GDM1 (cell line): Measurements from ENCODE around the gene RELL2.
A peak's percentile ranks its signal among the peaks of the same experiment; 100 is the strongest.
"Not testable (repeated sequence)": the region's sequence is repeated elsewhere in the genome, so short reads cannot be mapped to it uniquely, and the experiment has no call there.

Experiments used
- DNase-seq: peaks from one replicate; lab custom pipeline; 2025; lab: John Stamatoyannopoulos, UW

Gene RELL2

GRCh38 chr5:141636413-141637122, at the start of gene RELL2, which contains the start of gene HDAC3:
Gene RELL2 (plus strand): TSS chr5:141636997. CDS start chr5:141638226, 1,229 bp downstream.
Gene HDAC3 (minus strand): TSS chr5:141636849. CDS start chr5:141636790, 59 bp downstream.
- DNase-seq, result peak; percentile 82

GRCh38 chr5:141590127-141590526, 46.7 kb upstream of the RELL2 start:
- no peak for DNase-seq

GRCh38 chr5:141596867-141597266, 39.9 kb upstream of the RELL2 start:
- DNase-seq, result no peak

GRCh38 chr5:141597394-141597793, 39.4 kb upstream of the RELL2 start:
- DNase-seq, result no peak

GRCh38 chr5:141597814-141598213, 39.0 kb upstream of the RELL2 start:
- no peak for DNase-seq

- no peak for DNase-seq
These were observed 38.1 kb upstream of the RELL2 start for GRCh38 chr5:141598391-141599345.

- DNase-seq, result no peak
These were observed 34.2 kb upstream of the RELL2 start for GRCh38 chr5:141602606-141603005.

GRCh38 chr5:141603923-141604717, 32.7 kb upstream of the RELL2 start:
- no peak for DNase-seq

GRCh38 chr5:141605523-141606277, 31.1 kb upstream of the RELL2 start:
- DNase-seq, result peak; percentile 94

- no peak for DNase-seq
These were observed 28.8 kb upstream of the RELL2 start for GRCh38 chr5:141608046-141608445.

GRCh38 chr5:141608557-141608956, 28.2 kb upstream of the RELL2 start:
- DNase-seq, result no peak

- no peak for DNase-seq
These were observed 27.8 kb upstream of the RELL2 start for GRCh38 chr5:141609044-141609443.

- not testable (repeated sequence) for DNase-seq
These were observed 26.9 kb upstream of the RELL2 start for GRCh38 chr5:141609921-141610320.

GRCh38 chr5:141611289-141611688, 25.5 kb upstream of the RELL2 start:
- no peak for DNase-seq

GRCh38 chr5:141613344-141613743, 23.5 kb upstream of the RELL2 start:
- DNase-seq, result no peak

- no peak for DNase-seq
These were observed 20.6 kb upstream of the RELL2 start for GRCh38 chr5:141615991-141616720.

GRCh38 chr5:141617128-141617527, 19.7 kb upstream of the RELL2 start:
- DNase-seq, result no peak

- no peak for DNase-seq
These were observed 19.1 kb upstream of the RELL2 start for GRCh38 chr5:141617682-141618029.

- DNase-seq, result peak; percentile 28
These were observed 18.6 kb upstream of the RELL2 start for GRCh38 chr5:141618030-141618803.
